Measurements from ENCODE around the gene TP53. TPM values are rescaled to one million over a fixed set of nuclear protein-coding genes. Genes with fewer than 3 reads are reported as not detected.
A peak's percentile ranks its signal among the peaks of the same experiment; 100 is the strongest.

TP53 gene
- total RNA-seq, 4 donors from 2014 or later = 14.7 to 16.3 (median 15.6) TPM

DNA sequence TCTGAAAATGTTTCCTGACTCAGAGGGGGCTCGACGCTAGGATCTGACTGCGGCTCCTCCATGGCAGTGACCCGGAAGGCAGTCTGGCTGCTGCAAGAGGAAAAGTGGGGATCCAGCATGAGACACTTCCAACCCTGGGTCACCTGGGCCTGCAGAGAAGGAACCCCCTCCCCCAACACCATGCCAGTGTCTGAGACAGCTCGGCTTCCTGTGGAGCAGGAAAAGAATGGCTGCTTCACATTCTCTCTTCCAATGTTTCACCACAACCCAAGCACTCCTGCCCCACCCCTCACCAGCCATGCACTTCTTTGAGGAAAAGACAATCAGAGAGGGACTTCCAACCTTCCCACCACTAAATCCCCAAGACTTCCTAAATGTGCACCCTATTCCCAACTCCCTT lies 10.8 kb downstream of the TP53 start:
- WGBS, 2 donors (ENCODE audit: low coverage in 1 of 2) = 79 to 100% methylated on average over 3 of the region's 5 CpGs
- H3K27ac ChIP-seq = no peak overlapping the region
- no peak overlapping the region for H3K4me3 ChIP-seq
- H3K27me3 ChIP-seq = no peaks in the 10 kb centered on the region
- peaks cover 3 to 51% of the 10 kb centered on the region in 2 donors for H3K36me3 ChIP-seq
- peaks cover 0 to 10% (median 0%) of the 10 kb centered on the region in 3 donors for H3K9me3 ChIP-seq
- ATAC-seq = no peak
- TF ChIP-seq EP300 (IDR thresholded peaks at IDR 0.05) = no peak
- TF ChIP-seq POLR2A (IDR thresholded peaks at IDR 0.05) = no peak
- TF ChIP-seq POLR2AphosphoS5 (IDR thresholded peaks at IDR 0.05) = no peak
- TF ChIP-seq, protein P1, sequence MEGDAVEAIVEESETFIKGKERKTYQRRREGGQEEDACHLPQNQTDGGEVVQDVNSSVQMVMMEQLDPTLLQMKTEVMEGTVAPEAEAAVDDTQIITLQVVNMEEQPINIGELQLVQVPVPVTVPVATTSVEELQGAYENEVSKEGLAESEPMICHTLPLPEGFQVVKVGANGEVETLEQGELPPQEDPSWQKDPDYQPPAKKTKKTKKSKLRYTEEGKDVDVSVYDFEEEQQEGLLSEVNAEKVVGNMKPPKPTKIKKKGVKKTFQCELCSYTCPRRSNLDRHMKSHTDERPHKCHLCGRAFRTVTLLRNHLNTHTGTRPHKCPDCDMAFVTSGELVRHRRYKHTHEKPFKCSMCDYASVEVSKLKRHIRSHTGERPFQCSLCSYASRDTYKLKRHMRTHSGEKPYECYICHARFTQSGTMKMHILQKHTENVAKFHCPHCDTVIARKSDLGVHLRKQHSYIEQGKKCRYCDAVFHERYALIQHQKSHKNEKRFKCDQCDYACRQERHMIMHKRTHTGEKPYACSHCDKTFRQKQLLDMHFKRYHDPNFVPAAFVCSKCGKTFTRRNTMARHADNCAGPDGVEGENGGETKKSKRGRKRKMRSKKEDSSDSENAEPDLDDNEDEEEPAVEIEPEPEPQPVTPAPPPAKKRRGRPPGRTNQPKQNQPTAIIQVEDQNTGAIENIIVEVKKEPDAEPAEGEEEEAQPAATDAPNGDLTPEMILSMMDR (IDR thresholded peaks at IDR 0.05) = no peak
- no peaks in the 10 kb centered on the region for H3K4me1 ChIP-seq

DNA sequence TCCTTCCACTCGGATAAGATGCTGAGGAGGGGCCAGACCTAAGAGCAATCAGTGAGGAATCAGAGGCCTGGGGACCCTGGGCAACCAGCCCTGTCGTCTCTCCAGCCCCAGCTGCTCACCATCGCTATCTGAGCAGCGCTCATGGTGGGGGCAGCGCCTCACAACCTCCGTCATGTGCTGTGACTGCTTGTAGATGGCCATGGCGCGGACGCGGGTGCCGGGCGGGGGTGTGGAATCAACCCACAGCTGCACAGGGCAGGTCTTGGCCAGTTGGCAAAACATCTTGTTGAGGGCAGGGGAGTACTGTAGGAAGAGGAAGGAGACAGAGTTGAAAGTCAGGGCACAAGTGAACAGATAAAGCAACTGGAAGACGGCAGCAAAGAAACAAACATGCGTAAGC lies 12.4 kb downstream of the TP53 start:
- H3K4me1 ChIP-seq = no peaks in the 10 kb centered on the region
- H3K27ac ChIP-seq = no peak overlapping the region
- H3K4me3 ChIP-seq = no peak overlapping the region
- peaks cover 3 to 67% of the 10 kb centered on the region in 2 donors for H3K36me3 ChIP-seq
- peaks cover 0 to 10% (median 0%) of the 10 kb centered on the region in 3 donors for H3K9me3 ChIP-seq
- TF ChIP-seq EP300 (IDR thresholded peaks at IDR 0.05) = no peak
- TF ChIP-seq, protein P1 (IDR thresholded peaks at IDR 0.05) = no peak
- TF ChIP-seq POLR2AphosphoS5 (IDR thresholded peaks at IDR 0.05) = no peak
- TF ChIP-seq POLR2A (IDR thresholded peaks at IDR 0.05) = no peak
- WGBS, 2 donors (ENCODE audit: low coverage in 1 of 2) = 45 to 63% methylated on average over 2 to 4 of the region's 14 CpGs
- ATAC-seq = no peak
- H3K27me3 ChIP-seq = no peaks in the 10 kb centered on the region

DNA sequence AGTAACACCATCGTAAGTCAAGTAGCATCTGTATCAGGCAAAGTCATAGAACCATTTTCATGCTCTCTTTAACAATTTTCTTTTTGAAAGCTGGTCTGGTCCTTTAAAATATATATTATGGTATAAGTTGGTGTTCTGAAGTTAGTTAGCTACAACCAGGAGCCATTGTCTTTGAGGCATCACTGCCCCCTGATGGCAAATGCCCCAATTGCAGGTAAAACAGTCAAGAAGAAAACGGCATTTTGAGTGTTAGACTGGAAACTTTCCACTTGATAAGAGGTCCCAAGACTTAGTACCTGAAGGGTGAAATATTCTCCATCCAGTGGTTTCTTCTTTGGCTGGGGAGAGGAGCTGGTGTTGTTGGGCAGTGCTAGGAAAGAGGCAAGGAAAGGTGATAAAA lies 14.1 kb downstream of the TP53 start:
- H3K4me3 ChIP-seq = no peak overlapping the region
- no peak for ATAC-seq
- peaks cover 0 to 10% (median 0%) of the 10 kb centered on the region in 3 donors for H3K9me3 ChIP-seq
- H3K36me3 ChIP-seq = peaks cover 3 to 84% of the 10 kb centered on the region in 2 donors
- TF ChIP-seq, protein P1 (IDR thresholded peaks at IDR 0.05) = peak in 1 of 4 experiments; percentile 9
- TF ChIP-seq POLR2A (IDR thresholded peaks at IDR 0.05) = no peak
- WGBS, 2 donors (ENCODE audit: low coverage in 1 of 2) = 86% methylated on average over 2 of the region's 2 CpGs; no CpG with 5 or more reads in 1 of the 2 donors
- no peaks in the 10 kb centered on the region for H3K4me1 ChIP-seq
- H3K27me3 ChIP-seq = no peaks in the 10 kb centered on the region
- H3K27ac ChIP-seq = no peak overlapping the region

DNA sequence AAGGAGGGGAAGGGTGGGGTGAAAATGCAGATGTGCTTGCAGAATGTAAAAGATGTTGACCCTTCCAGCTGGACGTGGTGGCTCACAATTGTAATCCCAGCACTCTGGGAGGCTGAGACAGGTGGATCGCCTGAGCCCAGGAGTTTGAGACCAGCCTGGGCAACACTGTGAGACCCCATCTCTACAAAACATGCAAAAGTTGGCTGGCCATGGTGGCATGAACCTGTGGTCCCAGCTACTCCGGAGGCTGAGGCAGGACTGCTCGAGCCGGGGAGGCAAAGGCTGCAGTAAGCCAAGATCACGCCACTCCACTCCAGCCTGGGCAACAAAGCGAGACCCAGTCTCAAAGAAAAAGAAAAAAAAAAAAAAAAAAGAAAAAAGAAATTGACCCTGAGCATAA lies 18.8 kb downstream of the TP53 start:
- H3K27ac ChIP-seq = no peak overlapping the region
- ATAC-seq = no peak
- H3K27me3 ChIP-seq = no peaks in the 10 kb centered on the region
- TF ChIP-seq POLR2A (IDR thresholded peaks at IDR 0.05) = no peak
- TF ChIP-seq, protein P1 (IDR thresholded peaks at IDR 0.05) = no peak
- TF ChIP-seq EP300 (IDR thresholded peaks at IDR 0.05) = no peak
- TF ChIP-seq POLR2AphosphoS5 (IDR thresholded peaks at IDR 0.05) = no peak
- H3K4me1 ChIP-seq = no peaks in the 10 kb centered on the region
- H3K36me3 ChIP-seq = peaks cover 2 to 80% of the 10 kb centered on the region in 2 donors
- peaks cover 0 to 5% (median 0%) of the 10 kb centered on the region in 3 donors for H3K9me3 ChIP-seq
- WGBS, 2 donors (ENCODE audit: low coverage in 1 of 2) = 67 to 94% methylated on average over 1 to 7 of the region's 7 CpGs
- H3K4me3 ChIP-seq = no peak overlapping the region

DNA sequence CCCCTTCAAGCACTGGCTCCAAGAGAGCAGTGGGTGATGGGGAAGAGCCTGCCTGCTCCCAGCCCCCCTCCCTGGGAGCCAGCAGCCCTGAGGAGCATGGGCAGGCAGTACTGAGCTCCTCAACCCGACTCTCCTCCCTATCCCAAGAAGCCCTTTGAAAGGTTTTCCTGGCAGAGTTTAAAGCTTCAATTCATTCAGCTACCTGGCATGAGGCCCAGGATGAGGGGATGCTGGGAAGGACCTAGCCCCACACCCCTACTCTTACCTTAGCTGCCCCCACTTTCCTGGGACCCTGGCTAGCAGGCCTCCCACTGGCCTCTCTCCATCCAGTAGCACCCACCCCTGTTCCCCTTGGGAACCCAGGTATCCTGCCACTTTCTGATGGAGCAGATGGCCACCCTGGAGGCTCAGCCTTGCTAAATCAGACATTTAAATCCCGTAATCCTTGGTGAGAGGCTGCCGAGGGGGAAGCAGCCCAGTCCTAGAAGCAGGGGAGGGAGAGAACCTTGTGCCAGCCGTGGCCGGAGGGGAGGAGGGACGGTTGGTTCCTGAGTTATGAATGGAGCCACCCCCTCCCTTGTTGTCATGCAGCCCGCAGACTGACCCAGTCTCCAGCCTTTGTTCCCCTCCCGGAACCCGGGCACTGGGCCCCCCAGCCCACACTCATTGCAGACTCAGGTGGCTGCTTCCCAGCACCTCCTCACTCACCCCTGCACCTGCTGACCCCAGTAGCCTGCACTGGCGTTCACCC lies 19.5 kb downstream of the TP53 start:
- H3K36me3 ChIP-seq = peaks cover 0 to 73% of the 10 kb centered on the region in 2 donors

More for the DNA sequence above, 19.5 kb downstream of the TP53 start:
- Histone ChIP-seq H3K27me3 (no peaks in the 10 kb centered on the region), H3K4me1 (no peaks in the 10 kb centered on the region), H3K27ac (no peak overlapping the region), H3K4me3 (no peak overlapping the region), H3K9me3 (no peaks in the 10 kb centered on the region)
- no peak for ATAC-seq
- 47 to 60% methylated on average over 1 to 3 of the region's 10 CpGs for WGBS, 2 donors (ENCODE audit: low coverage in 1 of 2)
- TF ChIP-seq POLR2AphosphoS5 (IDR thresholded peaks at IDR 0.05) (no peak), EP300 (IDR thresholded peaks at IDR 0.05) (no peak), POLR2A (IDR thresholded peaks at IDR 0.05) (no peak)
- TF ChIP-seq, protein P1 (IDR thresholded peaks at IDR 0.05) = no peak
